ENCODE measurements around the gene DNAJC4.

DNAJC4 gene

DNA sequence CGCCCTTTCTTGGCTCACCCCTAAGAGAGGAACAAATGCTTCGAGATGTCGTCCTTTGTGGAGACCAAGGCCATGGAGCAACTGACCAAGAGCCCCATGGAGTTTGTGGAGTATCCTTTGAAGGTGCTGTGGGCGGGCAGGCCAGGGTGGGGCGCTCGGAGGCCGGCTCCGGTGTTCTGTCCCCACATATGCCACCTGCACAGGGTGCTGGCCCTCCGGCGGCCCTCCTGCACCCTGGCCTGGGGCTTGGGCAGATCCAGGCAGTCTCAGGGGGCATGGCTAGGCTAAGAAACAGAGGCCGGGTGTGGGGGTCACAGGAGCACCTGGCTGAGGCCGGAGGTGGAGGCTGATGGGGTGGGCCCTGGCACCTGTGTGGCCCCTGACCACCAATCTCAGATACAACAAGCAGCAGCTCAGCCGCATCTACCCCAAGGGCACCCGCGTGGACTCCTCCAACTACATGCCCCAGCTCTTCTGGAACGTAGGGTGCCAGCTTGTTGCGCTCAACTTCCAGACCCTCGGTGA is 31.3 kb downstream of the DNAJC4 start:
- no peak for DNase-seq (ENCODE audit: extremely low read depth, insufficient read length)
- peaks cover 12% of the 10 kb centered on the region for H3K36me3 ChIP-seq (ENCODE audit: control insufficient read depth, insufficient read depth, low read length)
- no peaks in the 10 kb centered on the region for H3K27me3 ChIP-seq (replicated peaks; ENCODE audit: control insufficient read depth, insufficient read depth, low read length)
- no peak overlapping the region for H3K4me3 ChIP-seq (replicated peaks; ENCODE audit: low read depth, low read length)
- TF ChIP-seq CTCF (IDR thresholded peaks at IDR 0.05; ENCODE audit: insufficient read depth, low read length, poor library complexity, severe bottlenecking) = no peak

GRCh38 chr11:64262271-64263002 is 32.1 kb downstream of the DNAJC4 start:
- TF ChIP-seq CTCF (IDR thresholded peaks at IDR 0.05; ENCODE audit: insufficient read depth, low read length, poor library complexity, severe bottlenecking) = no peak
- Histone ChIP-seq H3K27me3 (replicated peaks; ENCODE audit: control insufficient read depth, insufficient read depth, low read length) (no peaks in the 10 kb centered on the region), H3K36me3 (ENCODE audit: control insufficient read depth, insufficient read depth, low read length) (peaks cover 11% of the 10 kb centered on the region), H3K4me3 (replicated peaks; ENCODE audit: low read depth, low read length) (no peak overlapping the region)
- DNase-seq (ENCODE audit: extremely low read depth, insufficient read length) = no peak

DNA sequence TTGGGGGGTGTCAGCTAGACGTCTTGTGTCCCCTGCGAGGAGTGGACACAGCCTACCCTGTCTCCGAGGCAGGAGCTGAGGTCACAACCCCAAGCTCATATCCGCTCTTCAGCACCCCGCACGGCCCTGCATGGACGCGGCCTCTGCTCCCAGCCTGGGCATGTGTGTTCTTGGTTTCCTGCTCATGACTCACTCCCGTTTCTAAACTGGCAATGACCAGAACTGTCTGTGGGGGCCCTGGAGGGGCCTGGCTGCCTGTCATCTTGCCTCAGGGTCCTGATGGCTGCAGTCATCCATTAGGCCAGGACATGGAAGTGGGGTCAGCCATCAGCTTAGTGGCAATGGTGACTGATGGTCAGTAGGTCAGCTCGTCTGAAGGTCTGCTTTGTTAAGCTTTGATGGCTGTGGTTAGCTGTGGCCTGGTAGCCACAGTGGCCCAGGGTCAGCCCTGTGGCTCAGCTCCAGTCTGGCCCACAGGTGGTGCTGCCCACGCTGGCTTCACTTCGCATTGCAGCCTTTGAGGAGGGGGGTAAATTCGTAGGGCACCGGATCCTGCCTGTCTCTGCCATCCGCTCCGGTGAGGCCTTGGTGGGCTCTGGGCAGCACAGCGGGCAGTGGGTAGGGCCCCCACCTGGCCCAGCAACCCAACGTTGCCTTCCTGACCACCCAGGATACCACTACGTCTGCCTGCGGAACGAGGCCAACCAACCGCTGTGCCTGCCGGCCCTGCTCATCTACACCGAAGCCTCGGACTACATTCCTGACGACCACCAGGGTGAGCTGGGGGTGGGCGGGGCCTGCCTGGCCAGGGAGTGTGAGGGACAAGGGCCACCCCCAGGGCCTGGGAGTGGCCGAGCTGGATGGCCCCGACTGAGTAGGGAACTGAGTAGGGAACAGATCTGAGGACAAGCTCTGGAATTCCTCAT is 32.9 kb downstream of the DNAJC4 start:
- TF ChIP-seq CTCF (IDR thresholded peaks at IDR 0.05; ENCODE audit: insufficient read depth, low read length, poor library complexity, severe bottlenecking) = no peak
- Histone ChIP-seq H3K4me3 (replicated peaks; ENCODE audit: low read depth, low read length) (no peak overlapping the region), H3K27me3 (replicated peaks; ENCODE audit: control insufficient read depth, insufficient read depth, low read length) (no peaks in the 10 kb centered on the region), H3K36me3 (ENCODE audit: control insufficient read depth, insufficient read depth, low read length) (peaks cover 11% of the 10 kb centered on the region)
- no peak for DNase-seq (ENCODE audit: extremely low read depth, insufficient read length)

DNA sequence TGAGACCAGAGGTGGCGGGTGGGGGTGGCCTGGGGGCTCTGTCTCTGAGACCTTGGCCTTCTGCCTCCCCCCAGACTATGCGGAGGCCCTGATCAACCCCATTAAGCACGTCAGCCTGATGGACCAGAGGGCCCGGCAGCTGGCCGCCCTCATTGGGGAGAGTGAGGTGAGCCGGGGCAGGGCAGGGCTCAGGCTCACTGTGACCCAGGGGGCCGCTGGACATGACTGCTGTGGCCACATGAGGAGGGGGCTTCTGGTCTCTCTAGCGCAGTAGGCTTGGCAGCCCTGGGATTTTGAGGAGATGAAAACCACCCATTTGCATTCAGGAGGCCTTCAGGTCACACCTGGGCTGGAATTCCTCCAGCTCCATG is 33.6 kb downstream of the DNAJC4 start:
- DNase-seq (ENCODE audit: extremely low read depth, insufficient read length) = no peak
- Histone ChIP-seq H3K36me3 (ENCODE audit: control insufficient read depth, insufficient read depth, low read length) (peaks cover 8% of the 10 kb centered on the region), H3K4me3 (replicated peaks; ENCODE audit: low read depth, low read length) (no peak overlapping the region), H3K27me3 (replicated peaks; ENCODE audit: control insufficient read depth, insufficient read depth, low read length) (no peaks in the 10 kb centered on the region)
- no peak for TF ChIP-seq CTCF (IDR thresholded peaks at IDR 0.05; ENCODE audit: insufficient read depth, low read length, poor library complexity, severe bottlenecking)

DNA sequence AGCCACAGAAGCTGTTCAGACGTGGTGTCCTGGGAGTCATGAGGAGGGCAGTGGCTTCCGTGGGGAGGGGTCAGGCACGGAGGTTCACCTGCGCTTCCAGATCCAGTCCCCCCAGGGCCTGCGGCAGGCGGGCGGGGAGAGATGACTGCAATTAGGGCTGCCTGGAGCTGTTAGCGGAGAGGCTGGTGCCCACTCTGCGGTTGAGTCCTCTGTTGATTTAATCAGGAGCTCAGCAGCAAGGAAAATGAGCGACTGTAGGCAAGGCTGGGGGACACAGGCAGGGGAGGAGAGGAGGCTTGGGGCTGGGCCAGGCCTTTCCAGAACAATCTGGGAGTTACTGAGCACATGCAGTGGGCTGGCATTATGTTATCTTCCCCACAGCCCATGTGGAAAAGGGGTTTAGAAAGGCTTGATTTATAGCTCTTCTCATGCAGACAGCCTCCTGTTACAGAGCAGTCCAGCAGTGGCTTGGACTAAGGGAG is 34.1 kb downstream of the DNAJC4 start:
- no peak for DNase-seq (ENCODE audit: extremely low read depth, insufficient read length)
- Histone ChIP-seq H3K4me3 (replicated peaks; ENCODE audit: low read depth, low read length) (no peak overlapping the region), H3K36me3 (ENCODE audit: control insufficient read depth, insufficient read depth, low read length) (peaks cover 8% of the 10 kb centered on the region), H3K27me3 (replicated peaks; ENCODE audit: control insufficient read depth, insufficient read depth, low read length) (no peaks in the 10 kb centered on the region)
- TF ChIP-seq CTCF (IDR thresholded peaks at IDR 0.05; ENCODE audit: insufficient read depth, low read length, poor library complexity, severe bottlenecking) = no peak

Data from GM06990 (cell line).